HepG2 (cell line): ENCODE measurements around the gene PRAC1. TPM values are rescaled to one million over a fixed set of nuclear protein-coding genes. Genes with fewer than 3 reads are reported as not detected.

Experiments
- ATAC-seq: fragments of 200-7000 bp; cut with Tn5 transposase; 3 replicates; pipeline ENCODE4 v1.9.1; 2020; ENCODE audit warnings: mild to moderate bottlenecking, moderate library complexity
- BruUV-seq: library from RNA; stranded (reverse); fragments of 400-500 nt; replicated peaks from 2 replicates; lab custom pipeline; 2021; lab: Mats Ljungman, UMichigan
- CTCF ChIA-PET: fragments of 300-600 bp; formaldehyde crosslinking; extraction: SDS; loops from one replicate; lab custom pipeline; 2021; ENCODE audit warnings: low total read pairs, inconsistent platforms, low intra/inter-chr PET ratio; lab: Yijun Ruan, JAX
- POLR2A ChIA-PET: fragments of 350-600 bp; sonication (Branson Sonifier 250); formaldehyde crosslinking; loops from one replicate; lab custom pipeline; 2020; ENCODE audit warnings: antibody characterized with exemption, inconsistent platforms; lab: Yijun Ruan, JAX
- DNase-seq: peaks from one replicate; pipeline ENCODE4 v3.0.0-alpha.2; 2015; ENCODE audit warnings: low spot score
- FAIRE-seq: peaks from 3 replicates; lab custom pipeline; 2011; peaks lifted over from hg19 to GRCh38; lab: Jason Lieb, UNC
- H2AFZ ChIP-seq: one replicate; pipeline ENCODE4 v1.6.1; 2011; ENCODE audit warnings: low read length, inconsistent platforms
- H3K27ac ChIP-seq: fragments of 300-600 bp; 3 replicates; pipeline ENCODE4 v1.8.0; 2011; ENCODE audit warnings: mixed run types, mild to moderate bottlenecking, mixed read lengths, low read length, inconsistent platforms; ENCODE audit not compliant: insufficient read depth; ENCODE audit errors: extremely low read length
- H3K27me3 ChIP-seq, 2 experiments: fragments of 200-600 bp in 1 of 2; 2 replicates in 1 of 2; 3 replicates in 1 of 2; pipeline versions ENCODE4 v1.6.0 to v1.8.0; 2011; ENCODE audit warnings: low read length in 2 of 2, mild to moderate bottlenecking in 2 of 2, moderate library complexity in 2 of 2, inconsistent platforms in 1 of 2; ENCODE audit not compliant: insufficient read depth in 2 of 2, control insufficient read depth in 1 of 2
- H3K36me3 ChIP-seq, 2 experiments: fragments of 200-600 bp in 1 of 2; replicated peaks in 1 of 2; 2 replicates in 1 of 2; 3 replicates in 1 of 2; pipeline versions ENCODE4 v1.5.1 to v1.8.0; 2011; ENCODE audit warnings: low read length in 2 of 2, inconsistent platforms in 1 of 2; ENCODE audit not compliant: insufficient read depth in 2 of 2, control insufficient read depth in 1 of 2
- H3K4me1 ChIP-seq: 2 replicates; pipeline ENCODE4 v1.5.1; 2012; ENCODE audit warnings: low read length, inconsistent platforms; ENCODE audit not compliant: insufficient read depth
- H3K4me2 ChIP-seq: 2 replicates; pipeline ENCODE4 v1.6.0; 2011; ENCODE audit warnings: low read depth, low read length, inconsistent platforms
- H3K4me3 ChIP-seq, 3 experiments: fragments of 200-600 bp in 1 of 3; sonication (generic), shearing (Covaris generic) in 1 of 3; replicated peaks in 1 of 3; 2 replicates each; pipeline ENCODE4 v1.5.1; 2011 to 2016; ENCODE audit warnings: low read length in 3 of 3, inconsistent platforms in 2 of 3, low read depth in 2 of 3, mild to moderate bottlenecking in 2 of 3, control low read depth in 1 of 3, mixed read lengths in 1 of 3; ENCODE audit not compliant: insufficient read depth in 1 of 3
- H3K79me2 ChIP-seq: one replicate; pipeline ENCODE4 v1.6.1; 2011; ENCODE audit warnings: low read length, inconsistent platforms; ENCODE audit not compliant: insufficient read depth
- H3K9ac ChIP-seq: 2 replicates; pipeline ENCODE4 v1.6.0; 2011; ENCODE audit warnings: mild to moderate bottlenecking, low read depth, low read length, inconsistent platforms; ENCODE audit not compliant: insufficient read depth
- H3K9me3 ChIP-seq: 2 replicates; pipeline ENCODE4 v1.5.1; 2012; ENCODE audit warnings: mild to moderate bottlenecking, low read length
- H4K20me1 ChIP-seq: 2 replicates; pipeline ENCODE4 v1.6.0; 2011; ENCODE audit warnings: inconsistent platforms, mild to moderate bottlenecking, low read length, moderate library complexity; ENCODE audit not compliant: insufficient read depth
- NFE2L1 ChIP-seq: sonication (generic); formaldehyde crosslinking; IDR thresholded peaks from 2 replicates; pipeline ENCODE4 v1.4.0; 2020; ENCODE audit warnings: missing genetic modification reagents, mild to moderate bottlenecking, borderline replicate concordance
- SKIL ChIP-seq: sonication (generic); formaldehyde crosslinking; IDR thresholded peaks from 2 replicates; pipeline ENCODE4 v1.8.0; 2022; ENCODE audit warnings: missing genetic modification reagents, mild to moderate bottlenecking, moderate library complexity, borderline replicate concordance
- THAP8 ChIP-seq: sonication (generic); formaldehyde crosslinking; IDR thresholded peaks from 2 replicates; pipeline ENCODE4 v1.5.1; 2020; ENCODE audit warnings: missing genetic modification reagents, mild to moderate bottlenecking, borderline replicate concordance
- ZNF280B ChIP-seq: sonication (generic); formaldehyde crosslinking; IDR thresholded peaks from 2 replicates; pipeline ENCODE4 v1.5.0; 2020; ENCODE audit warnings: missing genetic modification reagents, mild to moderate bottlenecking, borderline replicate concordance
- WGBS: methylation state at CpG from one replicate; pipeline ENCODE4 v1.1.6; 2017; ENCODE audit warnings: low lambda C conversion rate; 5-methylcytosine and 5-hydroxymethylcytosine counted together
- in situ Hi-C: cut with HindIII; loops from 2 replicates; pipeline ENCODE4 v1.10.0; 2017; ENCODE audit warnings: low pct_unique_long_range_greater_than_20kb; ENCODE audit not compliant: extremely low pct_ligation_motif_present
- intact Hi-C: fragments of 100-400 bp; cut with micrococcal nuclease; formaldehyde crosslinking; loops from one replicate; pipeline ENCODE4 v1.10.0; 2022; ENCODE audit not compliant: unreplicated experiment
- polyA plus RNA-seq, 8 experiments: library from polyadenylated mRNA; depleted of rRNA in 3 of 8; stranded (reverse) in 7 of 8; unstranded in 1 of 8; fragments of >200 nt; fragmentation: Illumina TruSeq in 4 of 8; extraction: Trizol in 4 of 8; gene quantifications; 2 replicates each; pipeline versions ENCODE4 v1.2.1 to v1.2.3, GENCODE V29; 2011 to 2016; ENCODE audit warnings: low read depth in 4 of 8, missing spikeins in 1 of 8, mixed read lengths in 1 of 8; ENCODE audit not compliant: insufficient read depth in 1 of 8
- total RNA-seq, 5 experiments: library from RNA; depleted of rRNA; stranded (reverse); fragments of >200 nt; fragmentation: Illumina TruSeq; extraction: Trizol; gene quantifications; 2 replicates each; pipeline ENCODE4 v1.2.3, GENCODE V29; 2016; ENCODE audit warnings: low read depth in 1 of 5

PRAC1 gene
- total and polyA plus RNA-seq, 2 of the 13 experiments (the other 11 are each of a cell fraction or from before 2014, with no cell fraction given), result not detected

GRCh38 chr17:48753794-48754499 lies 31.6 kb upstream of the PRAC1 start:
- FAIRE-seq, result no peak
- TF ChIP-seq ZNF280B (CRISPR knock-in tag), result no peak
- TF ChIP-seq SKIL (CRISPR knock-in tag), result no peak
- TF ChIP-seq NFE2L1 (CRISPR knock-in tag), result no peak
- TF ChIP-seq THAP8 (CRISPR knock-in tag), result no peak
- TF ChIP-seq, all 625 proteins: peak for 0
- Histone ChIP-seq H3K9me3 (no peaks in the 10 kb centered on the region), H3K36me3 (no peaks in the 10 kb centered on the region), H3K4me2 (no peak overlapping the region), H2AFZ (no peak overlapping the region), H3K4me3 (no peak overlapping the region), H3K9ac (no peak overlapping the region), H3K27me3 (peaks cover 44 to 91% of the 10 kb centered on the region in 2 experiments), H4K20me1 (no peaks in the 10 kb centered on the region), H3K27ac (no peak overlapping the region), H3K79me2 (no peaks in the 10 kb centered on the region), H3K4me1 (no peaks in the 10 kb centered on the region)
- 20% methylated on average over 22 of the region's 22 CpGs for WGBS
- in situ Hi-C loops, result no loop called here
- BruUV-seq, result no TSS peak
- DNase-seq (no peak), ATAC-seq (no peak)
- POLR2A ChIA-PET, result no interaction called here
- intact Hi-C loops, result no loop called here
- CTCF ChIA-PET, result no interaction called here
